Left lung (tissue), 10 donors: ENCODE data around the gene PBX2. TPM values are rescaled to one million over a fixed set of nuclear protein-coding genes. Genes with fewer than 3 reads are reported as not detected.
A peak's percentile ranks its signal among the peaks of the same experiment; 100 is the strongest.

Experiments
- ATAC-seq: fragments of 200-7000 bp; cut with Tn5 transposase; one replicate; pipeline ENCODE4 v1.9.1; 2020; ENCODE audit warnings: moderate library complexity
- DNase-seq, 4 donors: peaks; one replicate each; pipeline ENCODE4 v3.0.0-alpha.2; 2013 to 2020
- H3K27ac ChIP-seq, 2 donors: fragments of 200-600 bp; sonication (generic) in 1 of 2; one replicate each; pipeline versions ENCODE4 v1.5.0 to v1.8.0; 2020 to 2021
- H3K27me3 ChIP-seq, 2 donors: fragments of 200-600 bp; sonication (generic) in 1 of 2; one replicate each; pipeline versions ENCODE4 v1.5.0 to v1.8.0; 2020 to 2021
- H3K36me3 ChIP-seq, 2 donors: fragments of 200-600 bp; sonication (generic) in 1 of 2; one replicate each; pipeline versions ENCODE4 v1.5.0 to v1.8.0; 2020 to 2021
- H3K4me1 ChIP-seq, 2 donors: fragments of 200-600 bp; one replicate each; pipeline ENCODE4 v1.8.0; 2021
- H3K4me3 ChIP-seq, 2 donors: fragments of 200-600 bp; sonication (generic) in 1 of 2; one replicate each; pipeline versions ENCODE4 v1.5.0 to v1.8.0; 2020 to 2021; ENCODE audit warnings: mild to moderate bottlenecking in 1 of 2
- H3K9me3 ChIP-seq, 2 donors: fragments of 200-600 bp; sonication (generic) in 1 of 2; one replicate each; pipeline versions ENCODE4 v1.5.0 to v1.8.0; 2020 to 2021
- intact Hi-C, 2 donors: fragments of 100-400 bp; cut with DNase I; formaldehyde crosslinking; loops; one replicate each; pipeline versions ENCODE4 v1.11.2 to v1.14.2; 2022
- polyA plus RNA-seq, 6 donors: library from polyadenylated mRNA; unstranded; fragments of 120-200 nt; gene quantifications; one replicate each; pipeline ENCODE4 v1.2.1, GENCODE V29; 2013; ENCODE audit not compliant: insufficient read length in 6 of 6
- total RNA-seq, 2 donors: library from RNA; stranded (reverse); fragmentation: NEBNext Ultra II Directional; extraction: Animal tissue kit (Norgen Biotek cat#: 25700); gene quantifications; one replicate each; pipeline ENCODE4 v1.2.1, GENCODE V29; 2021
- TF ChIP-seq, protein P1 (sequence below), 2 donors: fragments of 200-600 bp; sonication (generic) in 1 of 2; IDR thresholded peaks; one replicate each; pipeline versions ENCODE4 v1.5.0 to v1.8.0; 2021; ENCODE audit warnings: antibody characterized with exemption in 2 of 2
- donor health status: DM: no; HTN: yes; CAD: no.
- donor health status: DM: no; HTN: no; CAD: no.

PBX2 gene
- total and polyA plus RNA-seq, 8 donors, result 91.0 to 174 (median 163) TPM

DNA sequence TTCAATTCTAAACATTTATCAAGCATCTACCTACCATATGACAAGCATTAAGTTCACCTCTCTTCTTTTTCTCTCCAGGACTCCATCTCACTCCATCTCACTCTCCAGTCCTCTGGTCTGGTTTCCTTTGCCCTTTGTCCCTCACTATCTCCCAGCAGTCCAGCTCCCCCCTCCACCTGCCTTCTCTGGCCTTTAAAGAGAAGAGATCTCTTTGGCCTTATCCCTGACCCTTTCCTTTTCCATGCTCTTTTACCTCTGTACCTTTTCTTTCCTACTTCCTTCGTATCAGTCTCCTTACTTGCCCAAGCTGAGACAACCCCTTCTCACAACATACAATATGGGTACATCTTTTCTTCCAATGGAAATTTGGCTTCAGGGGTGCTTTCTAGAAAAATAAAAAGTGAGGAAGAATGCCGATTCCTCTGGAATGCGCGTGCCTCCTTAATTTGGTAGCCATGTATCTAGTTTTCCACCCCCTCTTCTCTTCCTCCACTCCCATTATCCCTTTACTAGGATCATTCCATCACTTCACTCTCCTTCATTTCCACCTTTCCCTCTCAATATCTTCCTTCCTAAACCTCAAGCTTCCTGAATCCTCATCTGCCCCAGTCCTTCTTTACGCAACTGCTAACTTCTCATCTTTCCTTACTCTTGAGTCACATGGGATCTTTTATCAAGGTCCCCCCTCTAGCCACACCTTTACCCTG, 13.4 kb downstream of the PBX2 start:
- Histone ChIP-seq H3K36me3 (peaks cover 0 to 18% of the 10 kb centered on the region in 2 donors), H3K27ac (peak overlapping the region; percentile 97 to 98), H3K9me3 (no peaks in the 10 kb centered on the region), H3K27me3 (no peaks in the 10 kb centered on the region), H3K4me1 (peaks cover 27 to 69% of the 10 kb centered on the region in 2 donors), H3K4me3 (peak overlapping the region; percentile 74 to 79)
- no peak for DNase-seq
- TF ChIP-seq, protein P1, sequence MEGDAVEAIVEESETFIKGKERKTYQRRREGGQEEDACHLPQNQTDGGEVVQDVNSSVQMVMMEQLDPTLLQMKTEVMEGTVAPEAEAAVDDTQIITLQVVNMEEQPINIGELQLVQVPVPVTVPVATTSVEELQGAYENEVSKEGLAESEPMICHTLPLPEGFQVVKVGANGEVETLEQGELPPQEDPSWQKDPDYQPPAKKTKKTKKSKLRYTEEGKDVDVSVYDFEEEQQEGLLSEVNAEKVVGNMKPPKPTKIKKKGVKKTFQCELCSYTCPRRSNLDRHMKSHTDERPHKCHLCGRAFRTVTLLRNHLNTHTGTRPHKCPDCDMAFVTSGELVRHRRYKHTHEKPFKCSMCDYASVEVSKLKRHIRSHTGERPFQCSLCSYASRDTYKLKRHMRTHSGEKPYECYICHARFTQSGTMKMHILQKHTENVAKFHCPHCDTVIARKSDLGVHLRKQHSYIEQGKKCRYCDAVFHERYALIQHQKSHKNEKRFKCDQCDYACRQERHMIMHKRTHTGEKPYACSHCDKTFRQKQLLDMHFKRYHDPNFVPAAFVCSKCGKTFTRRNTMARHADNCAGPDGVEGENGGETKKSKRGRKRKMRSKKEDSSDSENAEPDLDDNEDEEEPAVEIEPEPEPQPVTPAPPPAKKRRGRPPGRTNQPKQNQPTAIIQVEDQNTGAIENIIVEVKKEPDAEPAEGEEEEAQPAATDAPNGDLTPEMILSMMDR (IDR thresholded peaks at IDR 0.05), result no peak
- intact Hi-C loops, result no loop called here
- ATAC-seq, result peak; percentile 1

DNA sequence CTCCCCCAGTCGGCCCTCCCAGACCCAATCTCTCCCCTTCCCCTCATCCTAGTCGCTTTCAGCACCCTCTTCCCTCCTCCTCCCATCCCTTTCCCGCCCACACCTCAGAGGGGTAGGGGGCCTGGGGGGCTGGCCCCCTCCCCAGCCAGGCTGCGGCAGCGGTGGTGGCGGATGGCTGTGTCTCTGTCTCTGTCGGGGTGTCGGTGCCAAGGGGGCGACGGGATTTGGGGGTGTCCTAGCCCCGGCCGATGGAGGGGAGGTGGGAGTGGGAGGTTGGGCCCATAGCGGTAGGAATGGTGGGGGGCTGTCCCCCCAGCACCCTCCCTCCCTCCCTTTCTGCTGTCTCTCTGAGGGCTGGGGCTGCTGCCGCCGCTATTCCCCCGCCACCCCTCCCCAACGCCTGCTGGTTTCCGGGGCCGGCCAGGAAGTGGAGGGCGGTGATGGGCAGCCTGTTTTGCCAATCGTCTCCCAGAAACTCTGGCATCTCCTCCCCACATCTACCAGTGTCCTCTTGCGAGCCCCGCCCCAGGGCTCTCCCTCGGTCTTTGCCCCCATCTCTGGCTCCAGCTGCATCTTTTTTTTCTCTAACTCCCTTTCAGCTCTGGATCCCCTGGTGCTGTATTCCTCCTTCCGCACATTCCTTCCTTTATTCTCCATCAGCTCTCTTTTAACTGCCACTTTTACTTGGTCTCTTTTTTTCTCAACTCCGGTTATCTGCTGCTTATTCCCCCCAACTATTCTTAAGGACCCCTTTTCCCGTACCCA, 14.1 kb downstream of the PBX2 start, which contains the start of gene AGPAT1:
AGPAT1 (minus strand) TSS at position 374 of the 765 bp plus-strand sequence. CDS start 4,588 bp downstream, outside the sequence.
- peaks cover 23 to 63% of the 10 kb centered on the region in 2 donors for H3K4me1 ChIP-seq

DNA sequence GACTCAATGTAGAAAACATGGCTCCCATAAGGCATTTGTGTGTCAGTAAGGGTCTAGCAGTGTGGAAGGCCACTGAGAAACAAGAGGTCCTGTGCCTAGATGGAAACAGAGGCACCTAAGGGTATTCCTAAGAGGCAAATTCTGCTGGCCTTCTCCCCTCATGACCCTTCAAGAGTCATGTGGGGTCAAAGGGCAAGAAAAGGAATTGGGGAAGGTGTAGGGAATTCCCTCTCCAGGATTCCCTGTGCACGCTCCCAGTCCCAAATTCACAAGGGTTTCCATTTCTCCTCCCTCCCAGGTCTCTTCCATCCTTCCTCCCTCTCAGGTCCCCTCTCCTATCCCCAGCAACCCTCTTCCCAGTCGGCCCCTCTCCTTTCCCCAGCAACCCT, 14.7 kb downstream of the PBX2 start:
- TF ChIP-seq, protein P1 (IDR thresholded peaks at IDR 0.05), result no peak
- peaks cover 23 to 58% of the 10 kb centered on the region in 2 donors for H3K4me1 ChIP-seq
- intact Hi-C loops, result no loop called here

More for the DNA sequence above, 14.1 kb downstream of the PBX2 start, which contains the start of gene AGPAT1:
- TF ChIP-seq, protein P1 (IDR thresholded peaks at IDR 0.05), result no peak
- ATAC-seq, result peak; percentile 75
- peak within 1 kb of the TSS; percentile 74 to 79 for H3K4me3 ChIP-seq
- intact Hi-C loops, result no loop called here
- DNase-seq, result peak; percentile 97 to 98 (median 98)
- H3K27me3 ChIP-seq, result no peaks in the 10 kb centered on the region
- peak within 1 kb of the TSS; percentile 97 to 98 for H3K27ac ChIP-seq
- H3K9me3 ChIP-seq, result no peaks in the 10 kb centered on the region
- peaks cover 0 to 17% of the 10 kb centered on the region in 2 donors for H3K36me3 ChIP-seq

DNA sequence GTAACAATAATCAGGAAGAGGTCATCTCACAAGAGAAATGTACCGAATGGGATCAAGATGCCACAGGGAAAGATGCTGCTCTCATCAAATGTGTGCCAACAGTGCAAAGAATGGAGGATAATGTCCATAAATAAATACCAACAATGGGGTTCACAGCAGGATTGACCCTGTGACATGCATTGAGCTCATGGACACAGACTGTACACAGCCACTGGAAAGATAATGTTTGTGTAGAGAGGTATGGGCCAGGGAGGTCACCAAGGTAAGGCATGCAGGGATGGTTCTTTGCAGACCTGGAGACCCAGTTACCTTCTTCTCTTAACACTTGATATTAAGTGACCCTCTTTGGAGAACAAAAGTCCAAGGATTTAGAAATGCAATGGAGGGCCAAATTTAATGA, 15.6 kb downstream of the PBX2 start:
- Histone ChIP-seq H3K27me3 (no peaks in the 10 kb centered on the region), H3K4me1 (peaks cover 23 to 49% of the 10 kb centered on the region in 2 donors), H3K36me3 (peaks cover 0 to 21% of the 10 kb centered on the region in 2 donors), H3K27ac (no peak overlapping the region), H3K9me3 (no peaks in the 10 kb centered on the region), H3K4me3 (peak overlapping the region in 1 of 2 donors; percentile 79)
- ATAC-seq (no peak), DNase-seq (no peak)
- intact Hi-C loops, result no loop called here
- TF ChIP-seq, protein P1 (IDR thresholded peaks at IDR 0.05), result no peak

More for the DNA sequence above, 14.7 kb downstream of the PBX2 start:
- Histone ChIP-seq H3K27me3 (no peaks in the 10 kb centered on the region), H3K4me3 (peak overlapping the region; percentile 74 to 79), H3K9me3 (no peaks in the 10 kb centered on the region), H3K36me3 (peaks cover 0 to 19% of the 10 kb centered on the region in 2 donors), H3K27ac (peak overlapping the region; percentile 97 to 98)
- no peak for ATAC-seq
- no peak for DNase-seq
